Gastroesophageal sphincter (tissue), 4 donors: ENCODE results near the gene ICAM3. TPM values are rescaled to one million over a fixed set of nuclear protein-coding genes. Genes with fewer than 3 reads are reported as not detected.
"Not testable (repeated sequence)": the region's sequence is repeated elsewhere in the genome, so short reads cannot be mapped to it uniquely, and the experiment has no call there.

Source experiments
- ATAC-seq: fragments of 150-250 bp; one replicate; pipeline ENCODE4 v1.9.1; 2016; ENCODE audit warnings: mild to moderate bottlenecking, moderate library complexity
- H3K27ac ChIP-seq, 4 donors: fragments of 200-600 bp; sonication (generic) in 3 of 4; 1 replicate in 3 of 4; 2 replicates in 1 of 4; pipeline ENCODE4 v1.5.1; 2016 to 2019
- H3K27me3 ChIP-seq: fragments of 200-600 bp; sonication (generic); one replicate; pipeline ENCODE4 v1.5.1; 2019
- H3K36me3 ChIP-seq, 2 donors: fragments of 200-600 bp; sonication (generic); one replicate each; pipeline ENCODE4 v1.5.1; 2019; ENCODE audit warnings: control low read depth in 1 of 2
- H3K4me1 ChIP-seq, 3 donors: fragments of 200-600 bp; sonication (generic); 1 replicate in 2 of 3; 2 replicates in 1 of 3; pipeline ENCODE4 v1.5.1; 2016 to 2019; ENCODE audit warnings: control low read depth in 2 of 3
- H3K4me3 ChIP-seq, 2 donors: fragments of 200-600 bp; sonication (generic); one replicate each; pipeline ENCODE4 v1.5.1; 2019; ENCODE audit warnings: mild to moderate bottlenecking in 1 of 2, moderate library complexity in 1 of 2
- H3K9me3 ChIP-seq, 3 donors: fragments of 200-600 bp; sonication (generic); one replicate each; pipeline ENCODE4 v1.5.1; 2017 to 2019; ENCODE audit warnings: control low read depth in 2 of 3
- CTCF ChIP-seq, 4 experiments: fragments of 200-600 bp in 2 of 4; fragments of 450-650 bp in 2 of 4; sonication (generic) in 1 of 4; IDR thresholded peaks; one replicate each; pipeline ENCODE4 v1.5.1; 2017 to 2019; ENCODE audit warnings: antibody characterized with exemption in 4 of 4, mild to moderate bottlenecking in 2 of 4, moderate library complexity in 2 of 4
- EP300 ChIP-seq: sonication (generic); formaldehyde crosslinking; IDR thresholded peaks from one replicate; pipeline ENCODE4 v1.6.1; 2017; ENCODE audit warnings: antibody characterized with exemption, mild to moderate bottlenecking
- POLR2A ChIP-seq, 2 donors: fragments of 450-650 bp; IDR thresholded peaks; one replicate each; pipeline ENCODE4 v1.6.1; 2017; ENCODE audit warnings: antibody characterized with exemption in 2 of 2, mild to moderate bottlenecking in 2 of 2, moderate library complexity in 1 of 2
- POLR2AphosphoS5 ChIP-seq: sonication (generic); formaldehyde crosslinking; IDR thresholded peaks from one replicate; pipeline ENCODE4 v1.6.1; 2017; ENCODE audit warnings: antibody characterized with exemption
- WGBS, 2 donors: methylation state at CpG; one replicate each; pipeline ENCODE4 v1.1.5; 2018; ENCODE audit warnings: low coverage in 1 of 2; 5-methylcytosine and 5-hydroxymethylcytosine counted together
- total RNA-seq, 4 donors: library from RNA; depleted of rRNA; stranded (reverse); fragments of >200 nt; gene quantifications; one replicate each; pipeline ENCODE4 v1.1.0, GENCODE V29; 2016

Gene ICAM3
- total RNA-seq, 4 donors from 2014 or later, result 3.4 to 9.3 (median 5.6) TPM

GRCh38 chr19:10344780-10345179, 5.4 kb upstream of the ICAM3 start:
- WGBS, 2 donors, result 81 to 87% methylated on average over 5 to 10 of the region's 10 CpGs
- Histone ChIP-seq H3K4me1 (no peaks in the 10 kb centered on the region), H3K4me3 (no peak overlapping the region), H3K9me3 (no peaks in the 10 kb centered on the region), H3K27ac (no peak overlapping the region), H3K27me3 (no peaks in the 10 kb centered on the region), H3K36me3 (peaks cover 0 to 9% of the 10 kb centered on the region in 2 donors)
- TF ChIP-seq CTCF (IDR thresholded peaks at IDR 0.05) (no peak), POLR2A (IDR thresholded peaks at IDR 0.05) (no peak), EP300 (no peak), POLR2AphosphoS5 (no peak)
- ATAC-seq, result no peak

- Histone ChIP-seq H3K9me3 (no peaks in the 10 kb centered on the region), H3K27ac (no peak overlapping the region), H3K27me3 (no peaks in the 10 kb centered on the region), H3K4me1 (no peaks in the 10 kb centered on the region), H3K4me3 (no peak overlapping the region), H3K36me3 (no peaks in the 10 kb centered on the region)
- ATAC-seq, result no peak
- 80 to 83% methylated on average over 2 of the region's 2 CpGs for WGBS, 2 donors
- TF ChIP-seq CTCF (IDR thresholded peaks at IDR 0.05), result no peak
- TF ChIP-seq EP300, result no peak
- no peak for TF ChIP-seq POLR2A (IDR thresholded peaks at IDR 0.05)
- TF ChIP-seq POLR2AphosphoS5, result no peak
These were observed 4.1 kb upstream of the ICAM3 start for GRCh38 chr19:10343495-10343894.

- no peaks in the 10 kb centered on the region for H3K27me3 ChIP-seq
- H3K4me1 ChIP-seq, result peaks cover 0 to 9% (median 0%) of the 10 kb centered on the region in 3 donors
These were observed 553 bp upstream of the ICAM3 start for GRCh38 chr19:10339977-10340376.

GRCh38 chr19:10338940-10339339, 484 bp downstream of the ICAM3 start:
- no peak for ATAC-seq
- Histone ChIP-seq H3K27me3 (no peaks in the 10 kb centered on the region), H3K9me3 (no peaks in the 10 kb centered on the region), H3K4me1 (peaks cover 0 to 19% (median 5%) of the 10 kb centered on the region in 3 donors), H3K4me3 (no peak overlapping the region), H3K36me3 (no peaks in the 10 kb centered on the region), H3K27ac (no peak overlapping the region)
- TF ChIP-seq POLR2AphosphoS5 (no peak), CTCF (IDR thresholded peaks at IDR 0.05) (no peak), EP300 (no peak), POLR2A (IDR thresholded peaks at IDR 0.05) (no peak)
- 73 to 94% methylated on average over 2 to 4 of the region's 6 CpGs for WGBS, 2 donors

More at GRCh38 chr19:10339977-10340376, 553 bp upstream of the ICAM3 start:
- TF ChIP-seq EP300, result no peak
- no peaks in the 10 kb centered on the region for H3K9me3 ChIP-seq
- ATAC-seq, result no peak
- no peak overlapping the region for H3K27ac ChIP-seq
- 80 to 84% methylated on average over 2 to 5 of the region's 5 CpGs for WGBS, 2 donors
- no peaks in the 10 kb centered on the region for H3K36me3 ChIP-seq
- no peak overlapping the region for H3K4me3 ChIP-seq

GRCh38 chr19:10336725-10337124, 2.7 kb downstream of the ICAM3 start:
- 80 to 94% methylated on average over 5 of the region's 9 CpGs for WGBS, 2 donors

GRCh38 chr19:10335352-10335985, 4.0 kb downstream of the ICAM3 start:
- Histone ChIP-seq H3K4me1 (peaks cover 0 to 39% (median 17%) of the 10 kb centered on the region in 3 donors), H3K27ac (peak overlapping the region in 3 of 4 donors; percentile 92 to 97 (median 94)), H3K27me3 (no peaks in the 10 kb centered on the region), H3K9me3 (no peaks in the 10 kb centered on the region), H3K4me3 (peak overlapping the region in 1 of 2 donors; percentile 86), H3K36me3 (peaks cover 0 to 5% of the 10 kb centered on the region in 2 donors)
- no peak for TF ChIP-seq CTCF (IDR thresholded peaks at IDR 0.05)
- TF ChIP-seq POLR2A (IDR thresholded peaks at IDR 0.05), result no peak
- no peak for TF ChIP-seq POLR2AphosphoS5
- no peak for TF ChIP-seq EP300
- no peak for ATAC-seq
- WGBS, 2 donors, result no CpG with 5 or more reads among the region's 26 CpGs

More at GRCh38 chr19:10336725-10337124, 2.7 kb downstream of the ICAM3 start:
- ATAC-seq, H3K4me3 ChIP-seq, H3K27me3 ChIP-seq, H3K27ac ChIP-seq, H3K9me3 ChIP-seq, H3K36me3 ChIP-seq: not testable (repeated sequence)
- peaks cover 0 to 36% (median 16%) of the 10 kb centered on the region in 3 donors for H3K4me1 ChIP-seq
